GM19468 (cell line): ENCODE measurements around the gene RNF10.
"Not testable (repeated sequence)": the region's sequence is repeated elsewhere in the genome, so short reads cannot be mapped to it uniquely, and the experiment has no call there.

ENCODE experiments used
- ATAC-seq: cut with Tn5 transposase; IDR thresholded peaks from one replicate; pipeline ENCODE4 v1.9.1; 2021; ENCODE audit warnings: mild to moderate bottlenecking, moderate library complexity, moderate number of reproducible peaks; ENCODE audit not compliant: unreplicated experiment; ENCODE audit errors: extremely low read depth

RNF10 gene

DNA sequence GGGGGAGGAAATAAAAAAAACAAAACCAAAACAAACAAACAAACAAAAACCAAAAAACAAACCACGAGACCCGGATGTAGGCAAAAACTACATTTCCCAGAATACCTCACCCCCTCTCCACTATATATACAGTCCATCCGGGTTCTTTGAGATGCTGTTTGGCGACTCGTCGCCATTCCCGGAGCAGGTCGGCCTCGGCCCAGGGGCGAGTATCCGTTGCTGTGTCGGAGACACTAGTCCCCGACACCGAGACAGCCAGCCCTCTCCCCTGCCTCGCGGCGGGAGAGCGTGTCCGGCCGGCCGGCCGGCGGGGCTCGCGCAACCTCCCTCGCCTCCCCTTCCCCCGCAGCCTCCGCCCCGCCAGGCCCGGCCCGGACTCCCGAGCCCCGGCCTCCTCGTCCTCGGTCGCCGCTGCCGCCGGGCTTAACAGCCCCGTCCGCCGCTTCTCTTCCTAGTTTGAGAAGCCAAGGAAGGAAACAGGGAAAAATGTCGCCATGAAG lies at the start of gene RNF10:
Gene RNF10, plus strand, starts transcription at position 154 of the 500 bp plus-strand sequence. CDS start 456 bp downstream, outside the sequence.
- no peak for ATAC-seq

DNA sequence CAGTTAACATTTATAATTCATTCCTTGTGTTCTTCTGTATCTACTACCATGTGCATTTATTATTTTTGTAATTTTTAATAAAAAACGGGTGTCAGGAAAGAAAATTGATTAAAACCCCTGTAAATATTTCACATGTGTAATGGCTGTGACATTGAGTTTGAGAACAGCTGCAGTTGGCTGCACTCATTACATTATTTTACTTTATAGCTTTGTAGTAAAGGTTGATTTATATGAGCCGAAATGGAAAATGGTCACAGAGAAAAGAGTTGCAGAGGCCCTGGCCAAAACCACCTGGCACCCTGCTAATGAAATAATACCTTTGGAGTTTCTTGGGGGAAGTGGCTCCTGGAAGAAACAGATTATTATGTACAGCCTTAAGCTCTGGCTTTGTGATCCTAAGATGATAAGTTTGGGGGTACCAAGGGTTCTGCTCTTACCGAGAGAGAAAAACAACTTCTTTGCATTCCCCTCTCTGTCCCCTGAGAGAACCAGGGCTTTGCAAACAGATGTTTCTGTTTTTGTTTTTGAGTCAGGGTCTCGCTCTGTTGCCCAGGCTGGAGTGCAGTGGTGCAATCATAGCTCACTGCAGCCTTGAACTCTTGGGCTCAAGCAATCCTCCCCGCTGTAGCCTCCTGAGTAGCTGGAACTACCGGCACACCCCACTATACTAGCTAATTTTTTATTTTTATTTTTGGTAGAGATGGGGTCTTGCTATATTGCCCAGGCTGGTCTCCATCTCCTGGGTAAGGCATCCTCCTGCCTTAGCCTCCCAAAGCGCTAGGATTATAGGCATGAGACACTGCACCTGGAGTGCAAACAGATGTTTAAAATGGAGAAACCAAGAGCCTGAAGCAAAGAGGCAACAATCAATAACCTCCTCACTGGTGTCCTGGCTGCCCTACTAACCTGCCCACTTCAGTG lies 47.9 kb upstream of the RNF10 start:
- no peak for ATAC-seq

DNA sequence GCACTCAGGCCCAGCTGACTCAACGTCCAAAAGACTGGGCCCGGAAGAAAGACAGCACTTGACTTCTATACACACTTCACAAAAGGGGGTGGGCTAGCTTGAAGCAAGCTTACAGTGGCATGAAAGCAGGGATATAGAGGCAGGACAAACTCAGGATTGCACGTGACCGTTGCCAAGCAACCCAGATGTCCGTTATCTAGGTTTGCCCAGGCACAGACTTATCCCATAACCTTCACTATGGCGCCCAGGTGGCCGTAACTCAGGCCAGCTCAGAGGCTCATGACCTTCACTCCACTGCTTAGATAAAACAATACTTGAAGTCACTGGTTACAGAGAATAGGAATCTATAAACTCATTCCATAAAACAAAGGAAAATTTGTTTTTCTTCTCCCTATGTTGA lies 46.6 kb upstream of the RNF10 start:
- ATAC-seq, result not testable (repeated sequence)

DNA sequence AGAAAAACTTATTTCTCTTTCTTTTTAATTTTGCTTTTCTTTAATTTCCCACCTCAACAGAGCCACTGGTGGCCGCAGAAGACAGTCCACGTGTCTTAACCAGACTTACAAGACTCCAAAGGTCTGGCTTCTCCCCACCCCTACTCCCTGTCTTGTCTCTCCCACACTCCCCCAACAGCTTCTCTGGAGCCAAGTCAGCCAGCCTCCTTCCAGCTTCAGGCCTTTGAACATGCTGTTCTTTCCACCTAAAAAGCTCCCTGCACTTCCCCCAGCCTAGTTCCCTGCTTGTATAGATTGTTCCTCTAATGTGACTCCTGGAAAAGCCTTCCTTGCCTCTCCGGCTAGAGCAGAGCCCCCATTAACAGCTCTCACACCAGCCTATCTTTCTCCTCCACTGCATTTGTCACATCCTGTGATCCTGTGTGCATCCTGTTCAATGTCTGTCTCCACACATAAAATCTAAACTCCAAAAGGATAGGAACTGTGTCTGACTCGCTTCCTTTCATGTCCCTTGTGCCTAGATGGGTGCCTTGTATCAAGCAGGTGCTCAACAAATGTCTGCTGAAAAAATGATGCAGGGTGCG lies 46.0 kb upstream of the RNF10 start:
- no peak for ATAC-seq

DNA sequence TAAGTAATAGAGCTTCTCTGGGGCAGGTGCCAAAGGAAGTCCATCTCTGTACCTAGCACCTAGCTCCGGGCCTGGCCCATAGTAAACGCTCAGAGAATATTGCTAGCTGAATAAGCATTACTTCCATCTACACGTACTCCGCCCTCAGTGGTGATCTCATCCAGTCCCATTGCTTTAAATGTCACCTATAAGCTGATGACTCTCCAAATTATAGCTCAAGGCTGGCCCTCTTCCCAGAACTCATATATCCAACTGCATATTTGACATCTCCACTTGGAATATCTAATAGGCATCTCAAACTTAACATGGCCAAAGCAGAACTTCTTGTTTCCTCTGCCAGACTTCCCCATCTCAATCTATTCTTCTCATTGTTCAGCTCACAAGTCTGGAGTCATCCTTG lies 45.1 kb upstream of the RNF10 start:
- no peak for ATAC-seq

DNA sequence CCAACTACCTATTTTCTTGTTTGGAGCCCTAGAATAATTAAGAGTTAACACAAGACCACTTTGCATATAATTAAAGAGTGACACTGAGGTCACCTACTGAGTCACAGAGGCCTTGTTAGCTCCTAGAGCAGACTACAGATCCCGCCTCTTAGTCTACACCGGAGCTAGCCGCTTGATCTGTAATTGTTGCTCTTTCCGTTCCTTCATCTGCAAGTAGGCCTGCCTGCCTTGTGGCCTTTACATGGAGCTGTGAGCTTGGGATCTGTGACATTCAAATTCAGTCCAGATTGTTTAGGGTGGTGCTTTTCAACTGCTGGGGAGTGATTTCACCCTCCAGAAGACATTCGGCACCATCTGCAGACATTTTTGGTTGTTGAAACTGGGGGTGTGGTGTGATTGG lies 43.8 kb upstream of the RNF10 start:
- no peak for ATAC-seq

DNA sequence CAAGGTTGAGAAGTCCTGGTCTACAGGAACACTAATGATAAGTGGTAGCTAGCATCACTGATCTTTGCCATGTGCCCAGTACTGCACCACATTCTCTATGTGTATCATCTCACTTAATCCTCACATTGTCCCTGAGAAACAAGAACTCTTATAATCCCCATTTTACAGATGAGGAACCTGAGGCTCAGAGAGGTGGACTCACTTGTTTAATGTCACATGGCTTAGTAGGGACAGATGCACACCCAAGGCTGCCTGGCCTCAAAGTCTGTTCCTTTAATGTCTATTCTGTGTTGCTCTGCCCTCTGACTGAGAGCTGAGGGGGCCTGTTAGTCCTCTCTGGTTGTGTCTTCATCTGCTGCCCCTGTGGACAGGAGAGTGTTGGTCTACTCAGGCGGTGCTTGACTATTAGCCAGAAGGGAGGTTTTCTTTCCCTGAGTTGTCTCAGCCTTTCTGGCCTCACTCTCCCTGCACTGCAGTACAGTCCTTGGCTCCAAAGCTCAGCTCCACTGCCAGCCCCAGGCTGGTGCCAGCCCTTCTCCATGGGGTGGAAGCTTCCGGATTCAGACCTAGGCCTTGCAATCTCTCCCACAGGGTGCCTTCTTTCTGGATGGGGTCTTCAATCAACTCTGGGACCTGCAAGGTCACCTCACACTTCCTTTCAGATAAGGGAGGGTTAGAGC lies 43.2 kb upstream of the RNF10 start:
- no peak for ATAC-seq

DNA sequence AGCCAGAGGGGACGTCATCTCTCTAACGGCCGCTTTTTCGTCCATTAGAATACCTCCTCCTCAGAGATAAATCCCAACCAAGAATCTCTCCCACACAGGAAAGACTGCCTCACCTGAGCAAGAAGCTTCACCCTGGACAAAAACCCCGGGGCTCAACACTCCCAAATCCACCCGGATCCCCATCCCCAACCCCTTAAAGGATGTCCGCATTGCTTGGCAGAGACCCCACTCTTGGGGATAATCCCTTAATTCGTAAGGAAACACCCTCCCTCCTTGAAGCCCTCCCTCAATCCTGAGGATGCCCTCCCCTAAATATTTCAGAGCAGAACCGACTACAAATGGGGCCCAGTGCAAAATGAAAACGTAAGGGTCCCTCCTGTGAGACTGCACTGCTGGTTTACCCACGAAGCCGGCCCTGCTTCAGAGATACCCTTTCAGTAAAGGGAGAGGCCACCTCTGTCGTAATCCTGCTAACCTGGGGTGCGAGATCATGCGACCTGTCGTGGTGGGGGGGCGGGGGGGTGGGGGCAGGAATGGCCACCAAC lies 38.9 kb upstream of the RNF10 start:
- ATAC-seq, result no peak

DNA sequence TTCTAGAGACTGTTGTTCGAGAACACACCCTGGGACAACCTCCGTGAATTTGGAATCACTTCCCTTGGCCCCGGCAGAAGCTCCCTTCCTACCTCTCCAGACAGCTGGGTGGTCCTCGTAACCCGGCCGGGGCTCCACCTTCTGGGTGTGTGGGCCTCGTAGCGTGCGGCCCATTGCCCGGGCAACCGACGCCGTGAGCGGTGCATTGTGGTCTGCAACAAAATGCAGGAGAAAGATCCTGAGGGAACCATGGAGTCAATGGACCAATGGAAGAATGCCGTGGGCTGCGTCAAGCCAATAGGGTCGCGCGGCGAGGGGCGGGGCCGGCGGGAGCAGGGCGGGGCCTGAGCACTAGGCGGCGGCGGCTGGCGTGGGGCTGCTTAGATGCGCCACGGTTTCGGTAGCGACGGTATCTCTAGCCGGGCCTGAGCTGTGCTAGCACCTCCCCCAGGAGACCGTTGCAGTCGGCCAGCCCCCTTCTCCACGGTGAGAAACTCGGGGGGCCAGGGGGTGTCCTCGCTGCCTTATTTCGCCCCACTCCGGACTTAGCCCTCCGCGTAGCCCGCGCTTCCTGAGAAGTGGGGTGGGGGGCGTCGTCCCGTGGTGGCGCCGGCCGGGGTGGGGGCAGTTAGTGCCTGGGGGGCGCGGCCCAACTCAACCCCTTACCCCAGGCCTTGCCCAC lies 38.3 kb upstream of the RNF10 start, which contains the start of gene DYNLL1:
Gene DYNLL1, plus strand, starts transcription at position 383 of the 682 bp plus-strand sequence. CDS start 309 bp downstream, outside the sequence.
- peak; percentile 83 for ATAC-seq

DNA sequence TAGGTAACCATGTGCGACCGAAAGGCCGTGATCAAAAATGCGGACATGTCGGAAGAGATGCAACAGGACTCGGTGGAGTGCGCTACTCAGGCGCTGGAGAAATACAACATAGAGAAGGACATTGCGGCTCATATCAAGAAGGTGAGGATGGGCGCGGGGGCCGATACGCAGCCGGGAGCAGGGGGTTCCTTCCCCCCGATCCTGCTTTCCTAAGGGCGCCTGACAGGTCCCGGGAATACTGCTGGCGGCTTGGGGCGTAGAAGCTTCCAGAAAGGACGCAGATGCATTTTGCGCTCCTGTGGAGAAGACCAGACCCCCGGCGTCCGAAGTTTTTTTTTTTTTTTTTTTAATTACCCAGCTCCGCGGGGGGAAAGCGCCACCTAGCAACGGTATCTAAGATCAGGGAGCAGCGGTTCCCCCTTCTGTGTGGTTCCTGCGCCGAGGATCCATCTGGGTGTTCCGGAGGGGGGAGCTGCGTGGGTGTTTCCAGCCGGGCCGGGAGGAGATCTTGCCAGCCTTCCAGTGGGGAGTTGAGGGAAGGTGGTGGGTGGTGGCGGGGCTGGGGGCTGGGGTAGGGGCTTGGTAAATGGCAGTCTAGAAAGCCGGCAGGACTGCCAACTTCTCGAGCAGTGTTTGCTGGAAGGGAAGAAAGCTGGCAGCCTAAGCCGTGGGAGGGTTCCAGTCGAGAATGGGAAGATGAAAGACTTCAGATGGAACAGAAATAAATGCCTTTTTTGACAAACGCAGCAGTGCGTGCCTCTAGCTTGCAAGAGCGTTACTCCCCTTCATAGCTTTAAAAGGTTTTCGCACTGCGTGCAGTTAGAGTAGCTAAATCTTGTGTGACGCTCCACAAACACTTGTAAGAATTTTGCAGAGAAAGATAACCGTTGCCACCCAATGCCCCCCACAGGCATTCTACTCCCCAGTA lies 37.5 kb upstream of the RNF10 start:
- no peak for ATAC-seq

DNA sequence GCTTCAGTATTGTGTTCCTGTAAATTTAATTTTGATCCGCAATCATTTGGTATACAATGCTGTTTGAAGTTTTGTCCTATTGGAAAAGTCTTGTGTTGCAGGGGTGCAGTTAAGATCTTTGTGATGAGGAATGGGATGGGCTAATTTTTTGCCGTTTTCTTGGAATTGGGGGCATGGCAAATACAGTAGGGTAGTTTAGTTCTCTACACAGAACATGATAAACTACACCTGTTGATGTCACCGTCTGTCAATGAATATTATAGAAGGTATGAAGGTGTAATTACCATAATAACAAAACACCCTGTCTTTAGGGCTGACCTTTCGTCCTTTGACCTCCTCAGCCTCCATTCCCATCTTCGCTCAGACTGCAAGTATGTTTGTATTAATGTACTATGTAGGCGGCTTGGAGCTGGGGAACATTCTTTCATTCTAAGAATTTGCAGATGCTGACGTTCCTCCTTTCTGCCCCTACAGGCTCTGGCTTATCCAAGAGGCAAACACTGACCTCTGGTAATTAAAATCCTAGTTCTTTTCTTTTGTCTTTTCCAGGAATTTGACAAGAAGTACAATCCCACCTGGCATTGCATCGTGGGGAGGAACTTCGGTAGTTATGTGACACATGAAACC lies 36.5 kb upstream of the RNF10 start:
- ATAC-seq, result no peak

DNA sequence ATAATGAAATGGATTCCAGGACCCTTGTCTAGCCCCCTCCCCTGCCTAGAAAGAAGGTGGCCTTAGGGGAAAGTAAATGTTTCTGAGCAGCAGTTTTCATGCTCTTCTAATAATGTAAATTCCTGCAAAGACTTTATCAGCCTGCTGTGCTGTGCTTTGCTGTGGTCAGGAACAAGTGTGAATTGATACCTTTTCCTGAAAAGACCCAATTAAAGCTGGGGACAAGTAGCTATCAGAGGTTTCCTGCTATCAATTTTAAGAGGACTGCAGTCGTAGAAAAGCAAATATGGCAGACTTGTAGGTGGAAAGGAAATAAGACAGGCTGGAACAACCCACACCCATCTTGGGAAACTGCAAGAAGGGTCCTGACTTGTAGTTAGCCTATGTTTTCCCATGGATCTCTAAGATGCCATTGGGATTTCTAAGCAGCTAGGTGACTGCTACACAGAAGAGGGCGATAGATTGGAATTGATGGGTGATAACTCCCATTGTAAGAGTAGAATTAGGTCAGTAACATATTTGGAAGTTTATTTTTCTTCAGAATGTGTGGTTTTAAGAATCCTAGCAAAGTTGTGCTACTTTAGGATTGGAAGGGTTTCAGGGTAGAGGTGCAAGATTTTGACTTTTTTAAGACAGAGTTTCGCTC lies 35.2 kb upstream of the RNF10 start:
- ATAC-seq, result no peak

DNA sequence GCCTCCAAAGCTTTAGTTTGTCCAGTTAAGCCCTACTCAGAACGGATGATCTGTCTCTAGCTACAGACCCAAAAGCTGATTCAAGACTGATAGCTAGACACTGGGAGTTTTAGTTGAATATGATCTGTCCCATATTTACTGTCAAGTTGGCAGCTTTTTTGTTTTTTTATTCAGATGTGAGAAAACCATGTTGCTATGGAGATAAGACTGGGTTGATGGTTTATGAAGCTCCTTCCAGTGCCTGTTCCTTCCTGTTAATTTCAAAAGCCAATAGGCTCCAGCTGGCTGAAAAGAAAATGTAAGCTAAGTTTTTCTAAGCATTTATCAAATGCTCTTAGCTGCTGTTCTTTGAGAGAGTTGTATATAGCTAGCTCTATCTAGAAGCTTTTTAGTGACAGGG lies 33.6 kb upstream of the RNF10 start:
- no peak for ATAC-seq

DNA sequence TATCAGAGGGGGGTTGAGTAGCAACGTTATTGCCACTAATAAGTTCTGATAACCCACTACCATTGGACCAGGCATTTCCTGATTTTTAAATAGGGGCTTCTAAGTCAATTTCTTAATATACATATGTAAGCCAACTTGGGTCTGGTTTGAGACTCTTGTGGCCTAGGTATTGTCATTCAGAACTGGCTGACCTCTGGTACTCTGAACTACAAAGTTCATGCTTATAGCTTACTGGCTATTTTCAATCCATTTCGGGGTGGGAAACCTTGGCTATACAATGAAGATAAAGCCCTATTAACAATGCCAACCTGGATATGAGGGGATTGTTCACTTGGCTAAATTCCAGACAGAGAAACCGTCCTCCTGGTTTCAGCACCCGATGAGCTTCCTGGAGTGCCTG lies 29.6 kb upstream of the RNF10 start:
- ATAC-seq, result no peak

DNA sequence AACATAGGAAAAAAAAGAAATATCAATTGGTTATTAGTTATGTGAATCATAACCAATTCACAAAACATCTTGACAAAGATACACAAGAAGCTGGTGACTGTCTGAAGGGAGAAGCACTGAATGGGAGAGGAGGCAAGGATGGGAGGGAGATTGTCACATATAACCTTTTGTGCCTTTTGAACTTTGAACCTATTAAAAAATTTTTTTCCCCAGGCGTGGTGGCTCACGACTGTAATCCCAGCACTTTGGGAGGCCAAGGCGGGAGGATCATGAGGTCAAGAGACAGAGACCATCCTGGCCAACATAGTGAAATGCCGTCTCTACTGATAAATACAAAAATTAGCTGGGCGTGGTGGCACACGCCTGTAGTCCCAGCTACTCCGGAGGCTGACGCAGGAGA lies 25.6 kb upstream of the RNF10 start:
- ATAC-seq, result no peak

DNA sequence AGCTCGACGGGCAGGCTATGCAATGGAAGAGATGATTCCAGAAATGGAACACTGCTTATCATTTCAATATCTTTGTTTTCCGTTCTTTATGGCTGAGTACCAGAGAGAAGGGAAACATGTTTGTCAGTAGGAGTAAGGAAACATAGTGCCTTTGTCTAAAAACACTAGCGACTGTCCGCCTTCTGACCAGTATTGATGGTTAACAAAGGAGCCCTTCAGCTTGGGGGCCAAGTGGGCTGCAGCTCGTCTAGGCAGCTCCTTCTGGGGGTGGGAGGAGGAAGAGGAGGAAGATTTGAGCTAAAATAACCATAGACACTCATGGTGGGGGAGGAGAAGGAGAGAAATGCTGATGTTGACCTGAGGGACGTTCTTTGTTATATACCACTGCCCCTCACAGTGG lies 20.2 kb upstream of the RNF10 start:
- ATAC-seq, result no peak

DNA sequence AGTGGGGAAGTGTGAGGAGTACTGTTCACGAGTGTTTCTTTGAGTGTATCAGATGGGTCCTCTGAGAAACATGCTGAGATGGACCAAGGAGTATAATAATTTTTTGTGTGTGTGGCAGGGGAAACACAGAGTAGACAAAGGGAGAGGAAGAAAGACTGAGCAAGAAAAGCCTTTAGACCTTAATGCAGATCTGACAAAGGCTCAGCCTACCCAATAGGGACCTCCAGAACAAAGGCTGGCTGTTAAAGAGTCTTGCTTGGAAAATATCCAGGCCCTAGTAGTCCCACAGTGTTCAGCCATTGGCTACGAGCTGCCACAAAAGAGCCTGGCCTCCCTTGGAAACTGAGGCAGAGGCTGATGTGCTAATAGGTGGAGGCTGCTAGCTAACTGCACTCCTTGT lies 18.7 kb upstream of the RNF10 start:
- ATAC-seq, result no peak

DNA sequence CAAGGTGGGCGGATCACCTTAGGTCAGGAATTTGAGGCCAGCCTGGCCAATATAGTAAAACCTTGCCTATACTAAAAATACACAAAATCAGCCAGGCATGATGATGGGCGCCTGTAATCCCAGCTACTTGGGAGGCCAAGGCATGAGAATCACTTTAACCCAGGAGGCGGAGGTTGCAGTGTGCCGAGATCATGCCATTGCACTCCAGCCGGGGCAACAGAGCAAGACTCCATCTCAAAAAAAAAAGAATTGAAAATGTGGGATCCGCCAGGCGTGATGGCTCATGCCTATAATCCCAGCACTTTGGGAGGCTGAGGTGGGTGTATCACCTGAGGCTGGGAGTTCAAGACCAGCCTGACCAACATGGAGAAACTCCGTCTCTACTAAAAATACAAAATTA lies 14.8 kb upstream of the RNF10 start:
- ATAC-seq, result not testable (repeated sequence)
